Motor neuron (in vitro differentiated cells): ENCODE results near the gene NPVF. TPM values are rescaled to one million over a fixed set of nuclear protein-coding genes. Genes with fewer than 3 reads are reported as not detected.

Experiments used
- ATAC-seq, 8 experiments: fragments of 200-7000 bp; cut with Tn5 transposase; replicated peaks in 6 of 8; 2 replicates each; pipeline ENCODE4 v1.8.0; 2021; ENCODE audit warnings: mild to moderate bottlenecking in 8 of 8, moderate library complexity in 8 of 8
- H3K27ac ChIP-seq, 2 donors: fragments of 250-450 bp; sonication (Bioruptor Pico); 2 replicates each; pipeline ENCODE4 v1.9.0; 2021; ENCODE audit warnings: antibody characterized with exemption in 2 of 2, mild to moderate bottlenecking in 2 of 2, moderate library complexity in 1 of 2
- H3K4me1 ChIP-seq, 2 donors: fragments of 250-450 bp; sonication (Bioruptor Pico); replicated peaks in 1 of 2; 2 replicates each; pipeline ENCODE4 v1.6.1; 2021; ENCODE audit warnings: antibody characterized with exemption in 2 of 2, mild to moderate bottlenecking in 2 of 2, moderate library complexity in 1 of 2
- H3K4me3 ChIP-seq, 5 donors: fragments of 250-450 bp; sonication (Bioruptor Pico); 2 replicates each; pipeline ENCODE4 v1.9.0; 2021; ENCODE audit warnings: antibody characterized with exemption in 5 of 5, mild to moderate bottlenecking in 5 of 5, moderate library complexity in 4 of 5
- WGBS, 10 experiments: fragments of 450-650 bp; shearing (Covaris generic); methylation state at CpG; one replicate each; pipeline ENCODE4 v1.0.0; 2022; 5-methylcytosine and 5-hydroxymethylcytosine counted together
- in situ Hi-C, 9 experiments: fragments of 400-800 bp; cut with MboI; loops; one replicate each; pipeline ENCODE4 v1.15.0; 2021; ENCODE audit warnings: low sequenced_read_pairs in 9 of 9, low pct_unique_long_range_greater_than_20kb in 2 of 9; ENCODE audit not compliant: unreplicated experiment in 9 of 9
- total RNA-seq, 8 experiments: library from RNA; unstranded; fragments of 300-600 nt; gene quantifications; 2 replicates each; pipeline versions ENCODE4 v1.2.3 to v1.2.4, GENCODE V29; 2022

The NPVF gene
- total RNA-seq, 8 experiments from 2014 or later: 0.21 TPM; not detected in 7

- H3K4me1 ChIP-seq: peaks cover 0 to 2% of the 10 kb centered on the region in 2 donors
- in situ Hi-C loops: no loop called here
- no peak for ATAC-seq
- H3K4me3 ChIP-seq: no peak overlapping the region
- H3K27ac ChIP-seq: no peak overlapping the region
- WGBS, 10 experiments: 61 to 100% (median 83%) methylated on average over 1 to 3 of the region's 3 CpGs; no CpG with 5 or more reads in 1 of the 10 experiments
Observed at GRCh38 chr7:25181532-25181931, 46.8 kb downstream of the NPVF start.

DNA sequence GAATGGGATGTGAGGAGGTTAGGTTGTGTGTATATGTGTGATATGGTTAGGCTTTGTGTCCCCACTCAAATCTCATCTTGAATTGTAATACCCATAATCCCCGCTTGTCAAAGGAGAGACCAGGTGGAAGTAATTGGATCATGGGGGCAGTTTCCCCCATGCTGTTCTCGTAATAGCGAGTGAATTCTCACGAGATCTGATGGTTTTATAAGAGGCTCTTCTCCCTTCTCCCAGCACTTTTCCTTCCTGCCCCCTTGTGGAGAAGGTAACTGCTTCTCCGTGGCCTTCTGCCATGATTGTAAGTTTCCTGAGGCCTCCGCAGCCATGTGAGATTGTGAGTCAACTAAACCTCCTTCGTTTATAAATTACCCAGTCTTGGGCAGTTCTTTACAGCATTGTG, 47.3 kb downstream of the NPVF start:
- in situ Hi-C loops: no loop called here
- 53 to 91% (median 85%) methylated on average over 4 to 6 of the region's 7 CpGs; no CpG with 5 or more reads in 4 of the 10 experiments for WGBS, 10 experiments
- H3K4me3 ChIP-seq: no peak overlapping the region
- H3K4me1 ChIP-seq: peaks cover 0 to 2% of the 10 kb centered on the region in 2 donors
- no peak for ATAC-seq
- no peak overlapping the region for H3K27ac ChIP-seq

DNA sequence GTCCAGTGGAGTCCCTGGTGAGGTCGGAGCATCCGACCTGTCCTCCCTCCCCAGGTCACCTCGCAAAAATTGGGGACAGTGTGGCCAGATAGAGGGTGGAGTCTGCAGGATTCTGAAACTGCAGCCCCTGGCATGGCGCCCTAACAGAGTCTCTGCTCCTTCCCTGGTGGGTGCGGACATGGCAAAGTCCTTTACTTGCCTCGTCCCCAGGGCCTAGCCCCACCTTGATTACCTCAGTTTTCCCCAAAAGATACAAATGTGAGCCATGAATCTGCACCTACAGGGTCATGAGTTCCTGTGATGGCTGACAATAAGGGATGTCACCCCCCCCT, 47.7 kb downstream of the NPVF start:
- in situ Hi-C loops: no loop called here
- peak overlapping the region; percentile 61 to 68 (median 67) for H3K4me3 ChIP-seq
- ATAC-seq: peak in 1 of 8 experiments; percentile 37
- no CpG with 5 or more reads among the region's 6 CpGs for WGBS, 10 experiments
- H3K4me1 ChIP-seq: peaks cover 0 to 2% of the 10 kb centered on the region in 2 donors
- H3K27ac ChIP-seq: peak overlapping the region in 1 of 2 donors; percentile 40

DNA sequence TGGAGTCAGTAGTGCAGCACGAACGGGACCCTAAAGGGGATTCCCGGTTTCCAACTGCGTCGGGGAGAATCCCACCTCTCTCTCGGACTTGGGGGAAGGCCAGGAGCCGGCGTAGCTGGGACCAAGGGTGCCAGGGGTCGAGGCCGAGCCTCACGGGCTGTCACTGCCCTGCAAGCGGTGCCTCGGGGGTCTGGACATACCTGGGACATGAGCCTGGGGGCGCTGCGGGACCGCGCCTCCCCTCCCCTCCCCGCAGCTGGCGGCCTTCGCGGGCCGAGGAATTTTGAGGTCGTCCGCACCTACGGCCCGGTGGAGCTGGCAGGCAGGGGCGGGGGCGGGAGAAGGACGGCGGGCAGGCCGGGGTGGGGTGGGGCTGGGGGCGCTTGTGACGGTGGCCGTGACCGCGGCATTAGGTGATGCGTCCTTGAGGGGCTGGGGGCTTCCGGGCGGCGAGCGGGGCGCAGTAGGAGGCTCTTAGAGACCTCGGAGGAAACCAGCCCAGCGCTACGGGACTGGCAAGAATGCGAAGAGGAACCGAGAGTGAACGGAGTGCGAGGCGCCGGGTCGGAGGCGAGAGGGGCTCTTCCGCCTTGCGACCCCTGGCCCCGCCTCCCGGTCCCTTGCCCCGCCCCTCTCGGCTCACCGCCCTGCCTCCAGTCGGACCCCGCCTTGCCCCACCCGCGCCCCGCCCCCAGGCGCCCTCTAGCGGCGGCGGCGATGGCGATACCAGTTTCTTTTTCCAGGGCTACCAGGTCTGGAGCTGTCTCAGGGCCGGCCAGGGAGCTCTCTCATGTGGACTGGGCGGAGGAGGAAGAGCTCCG, 48.3 kb downstream of the NPVF start:
- peak; percentile 91 to 97 (median 92) for ATAC-seq
- Histone ChIP-seq H3K4me1 (peaks cover 0 to 2% of the 10 kb centered on the region in 2 donors), H3K4me3 (peak overlapping the region; percentile 61 to 68 (median 67)), H3K27ac (peak overlapping the region; percentile 69 to 83)
- WGBS, 10 experiments: 0% methylated on average over 1 to 4 of the region's 74 CpGs; no CpG with 5 or more reads in 6 of the 10 experiments
- in situ Hi-C loops: no loop called here

GRCh38 chr7:25179325-25179724, 49.0 kb downstream of the NPVF start:
- ATAC-seq: no peak
- Histone ChIP-seq H3K27ac (peak overlapping the region in 1 of 2 donors; percentile 83), H3K4me3 (peak overlapping the region; percentile 61 to 68 (median 67)), H3K4me1 (peaks cover 0 to 2% of the 10 kb centered on the region in 2 donors)
- WGBS, 10 experiments: 25 to 89% (median 64%) methylated on average over 2 to 9 of the region's 9 CpGs
- in situ Hi-C loops: no loop called here

Other genes with a start within 250 kb of the NPVF start
- gene OSBPL3, start 248.3 kb downstream of the NPVF start, total RNA-seq: 100 to 1,000 TPM in 2 of 8 experiments, 10 to 100 TPM in 1, 1 to 10 TPM in 5; 1.8 to 139 (median 7.5) TPM
- gene CYCS, start 103.2 kb downstream of the NPVF start, total RNA-seq: 100 to 1,000 TPM in 7 of 8 experiments, 10 to 100 TPM in 1; 89.8 to 262 (median 149) TPM